ENCODE data around the gene CORO2B. TPM values are rescaled to one million over a fixed set of nuclear protein-coding genes. Genes with fewer than 3 reads are reported as not detected.
A peak's percentile ranks its signal among the peaks of the same experiment; 100 is the strongest.

CORO2B gene
- total RNA-seq, 1 donor from 2014 or later: 10.2 TPM

DNA sequence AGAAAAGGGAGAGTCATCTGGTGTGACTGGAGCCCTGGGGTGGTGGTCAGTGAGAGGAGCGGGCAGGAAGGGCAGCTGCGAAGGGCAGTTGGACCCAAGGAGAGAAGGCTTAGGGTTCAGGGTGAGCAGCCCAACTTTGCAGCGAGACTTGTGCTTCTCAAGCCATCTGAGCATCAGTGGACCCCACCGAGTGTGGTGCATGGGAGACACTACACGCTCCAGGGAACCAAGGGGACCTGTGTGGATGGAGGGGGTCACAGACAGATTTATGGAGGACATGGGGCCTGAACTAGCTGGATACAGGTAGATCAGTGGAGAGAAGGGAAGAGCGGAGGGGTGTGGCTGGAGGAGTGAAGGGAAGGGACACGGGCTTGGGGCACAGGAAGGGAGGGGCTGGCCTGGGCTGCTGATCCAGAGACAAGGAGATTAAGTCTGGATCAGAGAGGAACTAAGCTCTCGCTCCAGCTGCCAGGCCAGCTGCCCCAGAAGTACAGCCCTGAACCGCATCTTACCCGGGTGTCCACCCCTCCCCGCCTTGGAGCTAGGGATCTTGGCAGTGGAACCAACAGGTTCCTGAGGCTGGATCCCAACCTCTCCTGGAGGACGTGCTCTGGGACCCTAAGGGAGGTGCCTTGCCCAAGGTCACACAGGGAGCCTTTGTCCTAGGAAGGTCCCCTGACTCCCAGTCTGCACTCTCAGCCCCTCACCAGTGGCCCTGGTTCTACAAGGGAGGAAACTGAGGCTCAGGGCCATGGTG is 120.5 kb downstream of the CORO2B start:
- intact Hi-C loops (cut with DNase I): no loop called here
- DNase-seq (ENCODE audit: low spot score): no peak
- ATAC-seq: no peak

DNA sequence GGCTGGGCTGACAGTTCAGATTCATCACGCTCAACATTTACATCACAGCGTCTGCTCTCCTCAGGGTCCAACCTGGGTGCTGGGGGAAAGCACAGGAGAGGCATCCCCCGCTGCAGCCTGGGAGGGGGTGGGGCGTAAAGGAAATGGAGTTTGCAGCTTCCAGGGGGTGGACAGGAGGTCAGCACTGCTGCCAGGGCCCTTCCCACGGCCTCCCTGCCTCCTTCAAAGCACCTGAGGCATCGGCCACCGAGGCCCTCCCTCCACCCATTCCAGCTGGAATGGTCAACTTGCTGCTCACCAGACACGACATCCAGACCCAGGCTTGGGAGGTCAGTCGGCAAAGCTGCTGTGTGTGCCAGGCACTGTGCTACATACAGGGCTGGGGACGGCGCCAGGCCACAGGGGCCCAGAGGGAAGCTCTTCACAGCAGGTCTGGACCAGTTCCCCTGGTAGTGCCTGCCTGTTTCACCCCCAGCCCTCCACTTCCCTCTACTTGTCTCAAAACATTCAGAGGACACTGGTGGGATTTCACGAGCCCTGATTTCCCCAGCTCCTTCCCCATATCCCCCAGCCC is 121.2 kb downstream of the CORO2B start:
- intact Hi-C loops (cut with DNase I): no loop called here
- ATAC-seq (peak; percentile 36), DNase-seq (ENCODE audit: low spot score) (no peak)

DNA sequence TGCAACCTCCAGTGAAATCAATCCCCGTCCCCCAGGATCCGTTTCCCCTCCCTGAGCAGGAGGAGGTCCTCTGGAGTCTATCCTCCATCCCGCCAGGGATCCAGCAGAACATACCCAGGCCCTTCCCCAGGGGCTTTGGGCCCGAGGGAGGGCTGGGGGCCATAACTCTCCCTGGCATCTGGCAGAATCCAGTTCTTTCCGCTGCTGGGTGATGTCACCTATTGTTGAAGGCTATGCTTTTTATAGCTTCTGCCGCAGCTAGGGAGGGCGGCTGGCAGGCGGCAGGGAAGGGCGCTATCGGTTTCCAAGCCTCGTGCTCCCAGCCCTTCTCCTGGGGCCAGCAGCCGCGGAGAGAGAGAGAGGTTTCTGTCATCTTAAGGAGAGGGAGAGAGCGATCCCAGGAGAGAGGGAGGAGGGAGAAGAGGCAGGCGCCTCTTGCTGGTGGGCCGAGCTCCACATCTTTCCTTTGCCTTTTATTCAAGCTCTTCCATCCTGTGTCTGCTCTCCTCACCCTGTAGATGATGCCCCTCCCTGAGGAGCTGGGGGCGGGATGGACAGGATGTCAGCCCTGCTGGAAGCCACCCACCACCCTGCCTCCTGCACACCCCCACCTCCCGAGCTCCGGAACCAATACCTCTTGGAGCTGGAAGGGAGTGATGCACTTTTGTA is 121.8 kb downstream of the CORO2B start:
- intact Hi-C loops (cut with DNase I): no loop called here
- DNase-seq (ENCODE audit: low spot score) (no peak), ATAC-seq (peak; percentile 57)

DNA sequence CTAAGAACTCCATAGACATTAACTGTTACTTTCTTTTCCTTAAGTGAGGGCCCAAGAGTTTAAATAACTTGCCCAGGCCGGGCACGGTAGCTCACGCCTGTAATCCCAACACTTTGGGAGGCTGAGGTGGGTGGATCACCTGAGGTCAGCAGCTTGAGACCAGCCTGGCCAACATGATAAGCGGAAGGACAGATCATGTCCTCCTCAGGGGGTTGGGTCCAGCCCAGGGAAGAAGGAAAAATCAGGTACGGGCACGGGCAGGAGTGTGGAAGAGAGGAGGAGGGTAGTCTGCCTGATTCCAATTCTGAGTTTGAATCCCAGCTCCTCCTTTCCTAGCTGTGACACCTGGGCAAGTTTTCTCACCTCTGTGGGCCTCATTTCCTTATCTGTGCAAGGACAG is 123.1 kb downstream of the CORO2B start:
- ATAC-seq (no peak), DNase-seq (ENCODE audit: low spot score) (no peak)
- intact Hi-C loops (cut with DNase I): no loop called here

DNA sequence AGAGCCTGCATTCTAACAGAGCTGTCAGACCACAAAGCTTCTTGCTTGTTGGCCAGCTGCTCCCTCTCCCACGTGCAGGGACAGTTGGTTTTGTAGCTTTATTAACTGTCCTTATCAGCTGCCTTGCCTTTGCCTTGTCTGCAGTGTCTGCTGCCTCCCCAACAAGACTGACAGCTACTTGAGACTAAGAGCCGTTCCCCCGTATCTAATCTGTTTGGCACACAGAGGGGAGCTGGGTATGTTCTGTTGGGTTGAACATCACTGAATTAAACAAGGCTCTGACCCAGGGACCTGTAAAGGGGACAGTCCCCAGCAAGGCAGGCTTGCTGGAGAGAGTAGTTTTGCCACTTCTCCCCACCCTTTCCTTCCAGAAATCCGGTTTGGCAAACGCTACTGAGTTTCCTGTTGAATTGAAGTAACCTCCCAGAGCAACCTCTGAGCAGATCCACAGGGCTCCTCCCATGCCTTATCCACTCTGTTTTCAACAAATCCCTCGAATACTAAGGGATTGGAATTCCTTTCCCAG is 125.8 kb downstream of the CORO2B start:
- DNase-seq (ENCODE audit: low spot score): no peak
- intact Hi-C loops (cut with DNase I): no loop called here
- ATAC-seq: peak; percentile 68

DNA sequence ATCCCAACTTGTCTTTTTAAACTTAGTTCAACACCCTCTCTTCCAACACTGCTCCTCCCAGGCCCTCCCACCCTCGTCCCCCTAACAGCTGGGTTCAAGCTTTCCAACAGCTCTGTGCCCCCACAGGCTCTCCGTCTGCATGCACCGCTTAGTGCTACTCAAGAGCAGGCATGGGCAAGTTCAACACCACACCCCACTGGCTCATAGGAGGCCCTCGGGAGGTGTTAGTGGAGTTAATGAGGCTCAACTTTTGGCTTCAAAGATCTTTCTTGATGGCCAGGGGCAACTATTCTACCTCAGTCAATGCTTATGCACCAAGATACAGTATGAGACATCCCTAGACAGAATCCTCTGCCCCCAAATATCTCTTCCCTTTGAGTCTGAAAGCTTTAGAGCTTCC is 127.5 kb downstream of the CORO2B start:
- DNase-seq (ENCODE audit: low spot score): no peak
- no peak for ATAC-seq
- intact Hi-C loops (cut with DNase I): no loop called here

DNA sequence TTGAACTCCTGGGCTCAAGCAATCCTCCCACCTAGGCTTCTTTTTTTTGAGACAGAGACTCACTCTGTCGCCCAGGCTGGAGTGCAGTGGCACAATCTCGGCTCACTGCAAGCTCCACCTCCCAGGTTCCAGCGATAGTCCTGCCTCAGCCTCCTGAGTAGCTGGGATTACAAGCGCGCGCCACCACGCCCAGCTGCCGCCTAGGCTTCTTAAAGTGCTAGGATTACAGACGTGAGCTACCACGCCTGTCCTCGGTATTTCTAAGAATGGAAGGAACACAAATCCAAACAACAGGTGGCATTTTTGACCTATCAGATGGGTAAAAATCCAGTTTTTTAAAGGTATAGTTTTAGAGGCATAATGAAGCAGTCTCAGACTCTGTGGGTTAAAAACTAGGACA is 128.1 kb downstream of the CORO2B start:
- ATAC-seq: no peak
- intact Hi-C loops (cut with DNase I): no loop called here
- DNase-seq (ENCODE audit: low spot score): no peak

DNA sequence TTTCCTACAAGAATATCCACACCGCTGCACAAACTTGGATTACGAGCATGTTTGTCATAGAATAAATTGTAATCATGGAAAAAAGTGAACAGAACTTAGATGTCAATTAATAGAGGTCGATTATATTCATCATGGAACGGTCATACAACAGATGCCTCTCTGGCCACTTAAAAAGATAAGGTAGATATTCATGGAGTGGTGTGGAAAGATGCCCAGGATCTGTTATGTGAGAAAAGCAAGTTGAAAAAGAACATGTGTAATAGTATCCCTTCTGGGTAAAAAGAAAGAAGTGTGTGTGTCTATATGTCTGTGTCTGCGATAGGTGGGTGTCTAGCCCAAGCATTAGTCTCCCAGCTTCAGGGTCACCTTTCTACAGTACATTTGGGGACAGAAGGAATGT is 128.6 kb downstream of the CORO2B start:
- ATAC-seq: no peak
- intact Hi-C loops (cut with DNase I): no loop called here
- no peak for DNase-seq (ENCODE audit: low spot score)

DNA sequence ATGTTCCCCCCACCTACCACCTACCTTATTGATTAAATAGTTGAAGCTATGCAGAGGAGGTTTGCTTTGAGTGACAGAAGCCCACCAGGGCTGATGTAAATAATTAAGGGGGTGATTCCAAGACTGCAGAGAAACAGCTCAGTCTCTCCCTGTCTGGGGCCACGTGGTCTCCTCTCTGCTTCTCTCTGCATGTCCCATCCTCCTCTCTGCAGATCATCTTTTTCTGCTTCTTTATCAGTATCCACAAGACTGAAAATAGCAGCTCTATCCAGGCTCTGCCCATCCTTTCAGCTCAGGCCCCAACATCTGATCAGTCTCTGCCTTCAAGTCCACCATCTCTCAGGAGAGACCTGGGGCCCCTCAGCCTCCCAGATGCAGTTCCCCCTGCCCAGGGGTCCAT is 131.1 kb downstream of the CORO2B start:
- no peak for DNase-seq (ENCODE audit: low spot score)
- no peak for ATAC-seq
- intact Hi-C loops (cut with DNase I): no loop called here

DNA sequence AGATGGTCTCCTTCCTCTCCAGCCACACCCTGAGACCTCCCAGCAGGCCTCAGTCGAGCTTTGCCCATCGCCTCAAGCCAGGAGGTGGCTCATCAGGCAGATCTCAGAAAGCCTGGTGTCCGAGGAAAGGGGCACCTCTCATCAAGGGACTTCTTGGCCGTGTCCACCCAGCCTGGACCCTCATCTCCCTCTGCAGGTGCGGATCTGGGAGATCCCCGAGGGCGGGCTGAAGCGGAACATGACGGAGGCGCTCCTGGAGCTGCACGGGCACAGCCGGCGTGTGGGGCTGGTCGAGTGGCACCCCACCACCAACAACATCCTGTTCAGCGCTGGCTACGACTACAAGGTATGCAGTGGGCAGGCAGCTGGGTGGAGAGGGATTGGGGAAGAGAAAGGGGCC is 131.7 kb downstream of the CORO2B start:
- no peak for DNase-seq (ENCODE audit: low spot score)
- no peak for ATAC-seq
- intact Hi-C loops (cut with DNase I): no loop called here

DNA sequence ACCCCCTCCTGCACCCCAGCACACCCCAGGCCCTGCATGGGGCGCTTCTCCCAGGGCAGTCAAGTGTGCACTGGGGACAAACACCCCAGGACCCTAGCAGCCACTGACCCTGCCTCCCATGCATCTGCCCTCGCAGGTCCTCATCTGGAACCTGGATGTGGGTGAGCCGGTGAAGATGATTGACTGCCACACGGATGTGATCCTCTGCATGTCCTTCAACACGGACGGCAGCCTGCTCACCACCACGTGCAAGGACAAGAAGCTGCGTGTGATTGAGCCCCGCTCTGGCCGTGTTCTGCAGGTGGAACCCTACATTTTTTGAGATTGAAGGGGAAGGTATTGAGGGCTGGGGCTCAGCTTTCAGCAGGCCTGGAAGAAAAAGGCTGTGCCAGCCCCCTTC is 132.6 kb downstream of the CORO2B start:
- no peak for ATAC-seq
- DNase-seq (ENCODE audit: low spot score): no peak
- intact Hi-C loops (cut with DNase I): no loop called here

DNA sequence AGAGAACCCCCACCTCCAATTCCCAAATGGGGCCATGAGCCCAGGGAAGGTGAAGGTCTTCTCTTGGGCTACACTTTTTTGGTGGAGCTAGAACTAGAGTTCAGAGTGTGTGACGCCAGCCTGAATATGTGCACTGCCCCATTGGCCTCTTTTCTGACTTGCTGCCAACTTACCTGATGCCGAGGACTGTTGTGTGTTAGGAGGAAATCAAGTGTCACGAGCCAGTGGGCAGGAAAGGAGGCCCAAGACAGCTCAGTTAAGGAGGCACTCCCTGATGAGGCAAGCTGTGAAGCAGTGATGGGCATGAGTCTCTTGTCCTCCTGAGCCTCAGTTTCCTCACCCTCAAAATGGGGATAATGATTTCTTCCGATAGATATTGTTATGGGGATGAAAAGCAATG is 134.1 kb downstream of the CORO2B start:
- DNase-seq (ENCODE audit: low spot score) (no peak), ATAC-seq (no peak)
- intact Hi-C loops (cut with DNase I): no loop called here

DNA sequence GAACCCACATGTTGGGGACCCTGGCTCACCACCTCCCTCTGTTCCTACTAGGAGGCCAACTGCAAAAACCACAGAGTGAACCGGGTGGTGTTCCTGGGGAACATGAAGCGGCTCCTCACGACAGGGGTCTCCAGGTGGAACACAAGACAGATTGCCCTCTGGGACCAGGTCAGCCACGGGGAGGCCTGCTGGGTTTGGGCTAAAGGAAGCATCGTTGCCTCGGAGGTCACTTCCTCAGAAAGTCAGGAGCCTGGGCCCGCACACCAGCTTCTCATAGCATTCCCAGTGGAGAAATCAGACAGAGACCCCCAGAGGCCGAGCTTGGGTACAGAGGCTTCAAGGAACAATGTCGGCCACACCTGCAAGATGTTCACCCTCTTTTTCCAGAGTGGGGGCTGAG is 135.1 kb downstream of the CORO2B start:
- ATAC-seq: no peak
- intact Hi-C loops (cut with DNase I): no loop called here
- DNase-seq (ENCODE audit: low spot score): no peak

DNA sequence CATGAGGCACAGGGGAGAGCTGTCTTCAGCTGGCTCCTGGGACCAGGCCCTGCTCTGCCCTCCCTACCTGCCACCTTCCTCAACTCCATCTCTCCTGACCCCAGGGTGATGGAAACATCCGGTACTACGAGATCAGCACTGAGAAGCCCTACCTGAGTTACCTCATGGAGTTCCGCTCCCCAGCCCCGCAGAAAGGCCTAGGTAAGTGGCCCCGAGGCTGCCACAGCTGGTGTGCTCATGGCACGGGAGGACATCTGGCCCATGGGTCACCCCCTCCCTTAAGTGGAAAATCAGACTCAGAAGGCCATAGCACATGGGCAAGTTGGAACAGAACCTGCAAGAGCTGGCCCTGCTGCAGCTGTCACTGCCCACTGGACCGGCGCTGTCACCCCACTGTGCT is 136.3 kb downstream of the CORO2B start:
- intact Hi-C loops (cut with DNase I): no loop called here
- no peak for ATAC-seq
- no peak for DNase-seq (ENCODE audit: low spot score)

DNA sequence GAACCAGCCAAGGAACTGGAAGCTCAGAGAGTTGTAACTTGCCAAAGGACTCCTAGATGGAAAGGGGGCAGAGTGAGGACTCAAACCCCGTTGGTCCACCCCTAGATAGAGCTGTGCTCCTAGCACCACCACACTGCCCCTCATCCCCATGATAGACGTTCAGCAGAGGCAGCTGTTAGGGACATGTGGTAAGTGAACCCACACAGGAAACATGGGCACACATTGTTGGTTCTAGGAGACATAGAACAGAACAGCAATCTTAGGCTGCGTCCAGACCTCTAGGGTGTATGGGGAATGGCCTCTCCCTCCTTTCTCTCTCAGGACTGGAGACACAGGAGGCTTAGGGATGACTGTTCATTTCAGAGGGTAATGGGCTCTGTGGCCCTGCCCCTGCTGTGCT is 139.2 kb downstream of the CORO2B start:
- ATAC-seq (no peak), DNase-seq (ENCODE audit: low spot score) (no peak)
- intact Hi-C loops (cut with DNase I): no loop called here

DNA sequence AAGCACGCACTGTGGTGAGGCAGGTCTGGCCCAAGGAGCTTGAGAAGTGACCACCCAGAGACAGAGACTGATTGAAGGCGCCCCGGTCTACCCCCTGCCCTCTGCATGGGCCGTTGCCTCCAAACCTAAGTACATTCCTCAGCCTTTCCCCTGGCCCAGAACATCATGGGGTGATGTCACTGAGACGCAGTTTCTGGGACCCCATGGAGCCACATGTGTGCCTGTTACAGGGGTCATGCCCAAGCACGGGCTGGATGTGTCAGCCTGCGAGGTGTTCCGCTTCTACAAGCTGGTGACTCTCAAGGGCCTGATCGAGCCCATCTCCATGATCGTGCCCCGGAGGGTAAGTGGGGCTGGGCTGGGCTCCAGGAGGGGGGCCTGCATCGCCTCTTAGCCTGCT is 139.7 kb downstream of the CORO2B start:
- DNase-seq (ENCODE audit: low spot score): no peak
- intact Hi-C loops (cut with DNase I): no loop called here
- no peak for ATAC-seq

DNA sequence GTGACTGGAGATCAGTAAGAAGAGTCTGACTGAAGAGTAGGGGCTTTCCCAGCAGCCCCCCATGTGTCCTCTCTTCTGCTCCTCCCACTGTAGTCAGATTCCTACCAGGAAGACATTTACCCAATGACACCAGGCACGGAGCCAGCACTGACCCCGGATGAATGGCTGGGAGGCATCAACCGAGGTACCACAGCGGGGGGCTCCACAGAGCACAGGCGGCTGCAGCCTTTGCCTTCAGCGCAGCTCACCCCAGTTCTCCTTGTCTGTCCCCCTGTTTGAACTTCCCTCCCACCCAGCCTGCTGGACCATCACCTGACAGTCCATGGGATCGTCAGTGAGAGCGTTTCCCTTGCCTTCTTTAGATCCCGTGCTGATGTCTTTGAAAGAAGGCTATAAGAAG is 140.3 kb downstream of the CORO2B start:
- ATAC-seq (no peak), DNase-seq (ENCODE audit: low spot score) (no peak)
- intact Hi-C loops (cut with DNase I): no loop called here

DNA sequence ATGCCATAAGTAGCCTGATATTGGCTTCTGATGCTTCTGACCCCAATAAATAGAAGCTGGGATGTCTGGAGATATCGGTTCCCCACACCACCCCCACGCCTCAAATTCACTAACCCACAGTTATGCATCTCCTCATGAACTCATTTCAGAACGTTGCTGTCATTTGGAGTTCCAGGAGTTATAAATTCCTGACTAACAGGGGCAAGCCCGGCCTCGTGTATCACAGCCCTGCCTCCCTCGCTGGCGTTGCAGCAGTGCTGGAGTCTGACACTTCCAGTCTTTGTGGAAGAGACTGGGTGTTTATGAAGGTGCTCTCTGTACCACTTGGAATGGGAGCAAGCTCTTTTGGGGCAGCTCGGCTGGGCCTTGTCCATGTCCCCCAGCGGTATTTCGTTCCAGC is 140.9 kb downstream of the CORO2B start:
- intact Hi-C loops (cut with DNase I): no loop called here
- no peak for DNase-seq (ENCODE audit: low spot score)
- no peak for ATAC-seq

DNA sequence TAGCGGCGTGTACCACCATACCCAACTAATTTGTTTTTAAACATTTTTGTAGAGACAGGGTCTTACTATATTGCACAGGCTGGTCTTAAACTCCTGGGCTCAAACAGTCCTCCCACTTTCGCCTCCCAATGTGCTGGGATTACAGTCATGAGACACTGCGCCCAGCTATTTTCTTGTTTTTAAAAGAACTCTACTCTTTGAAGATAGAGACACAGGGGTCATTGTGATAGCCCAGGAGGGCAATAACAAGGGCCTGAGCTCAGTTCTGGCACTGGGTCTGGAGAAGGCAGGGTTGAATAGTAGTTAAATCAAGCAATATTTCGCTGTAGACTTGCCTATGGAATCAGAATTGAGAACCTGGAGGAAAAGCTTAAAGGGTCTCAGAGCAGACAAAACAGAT is 143.1 kb downstream of the CORO2B start:
- DNase-seq (ENCODE audit: low spot score) (no peak), ATAC-seq (no peak)
- intact Hi-C loops (cut with DNase I): no loop called here

DNA sequence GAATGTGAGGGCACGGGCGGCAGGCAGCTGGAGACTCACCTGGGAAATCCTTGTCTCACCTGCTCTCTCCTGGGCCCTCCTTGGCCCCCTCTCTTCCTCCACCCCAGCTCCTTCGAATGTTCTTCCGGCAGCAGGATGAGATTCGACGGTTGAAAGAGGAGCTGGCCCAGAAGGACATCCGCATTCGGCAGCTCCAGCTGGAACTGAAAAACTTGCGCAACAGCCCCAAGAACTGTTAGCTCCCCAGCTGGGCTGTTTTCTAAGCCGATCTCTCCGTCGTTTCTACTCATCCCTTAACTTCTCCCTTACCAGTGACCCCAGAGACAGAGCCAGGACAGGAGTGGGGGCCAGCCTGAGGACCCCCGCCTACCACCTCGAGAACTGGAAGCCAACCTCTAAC is 146.9 kb downstream of the CORO2B start:
- peak; percentile 84 for ATAC-seq
- intact Hi-C loops (cut with DNase I): no loop called here
- peak; percentile 69 for DNase-seq (ENCODE audit: low spot score)

All from sciatic nerve (tissue), 2 donors.